Measurements from ENCODE around the gene TMCC3. TPM values are rescaled to one million over a fixed set of nuclear protein-coding genes. Genes with fewer than 3 reads are reported as not detected.
"Not testable (repeated sequence)": the region's sequence is repeated elsewhere in the genome, so short reads cannot be mapped to it uniquely, and the experiment has no call there.

Gene TMCC3
- total RNA-seq, 2 donors from 2014 or later: 65.4 to 79.8 TPM

- peak; percentile 55 to 82 for DNase-seq
- ATAC-seq: peak; percentile 81
- intact Hi-C loops (cut with DNase I, micrococcal nuclease): no loop called here
Observed at GRCh38 chr12:94616203-94616729, 34.1 kb downstream of the TMCC3 start.

GRCh38 chr12:94615260-94616181 lies 34.8 kb downstream of the TMCC3 start:
- intact Hi-C loops (cut with DNase I, micrococcal nuclease): no loop called here
- DNase-seq (peak; percentile 71 to 73), ATAC-seq (peak; percentile 71)

GRCh38 chr12:94614288-94614721 lies 36.1 kb downstream of the TMCC3 start:
- ATAC-seq: no peak
- DNase-seq: no peak
- intact Hi-C loops (cut with DNase I, micrococcal nuclease): no loop called here

- intact Hi-C loops (cut with DNase I, micrococcal nuclease): no loop called here
- no peak for ATAC-seq
- no peak for DNase-seq
Observed at GRCh38 chr12:94609917-94610443, 40.4 kb downstream of the TMCC3 start.

GRCh38 chr12:94606810-94607209 lies 43.5 kb downstream of the TMCC3 start:
- intact Hi-C loops (cut with DNase I, micrococcal nuclease): not testable (repeated sequence)

GRCh38 chr12:94604366-94604698 lies 46.0 kb downstream of the TMCC3 start:
- intact Hi-C loops (cut with DNase I, micrococcal nuclease): no loop called here
- ATAC-seq (no peak), DNase-seq (no peak)

More at GRCh38 chr12:94606810-94607209, 43.5 kb downstream of the TMCC3 start:
- ATAC-seq, DNase-seq: not testable (repeated sequence)

GRCh38 chr12:94603434-94604365 lies 46.7 kb downstream of the TMCC3 start:
- DNase-seq: peak in 1 of 2 donors; percentile 75
- peak; percentile 84 for ATAC-seq
- intact Hi-C loops (cut with DNase I, micrococcal nuclease): no loop called here

GRCh38 chr12:94602024-94602423 lies 48.3 kb downstream of the TMCC3 start:
- ATAC-seq (no peak), DNase-seq (no peak)
- intact Hi-C loops (cut with DNase I, micrococcal nuclease): no loop called here

- intact Hi-C loops (cut with DNase I, micrococcal nuclease); DNase-seq; ATAC-seq: not testable (repeated sequence)
Observed at GRCh38 chr12:94601307-94601706, 49.0 kb downstream of the TMCC3 start.

- intact Hi-C loops (cut with DNase I, micrococcal nuclease): no loop called here
- ATAC-seq (no peak), DNase-seq (no peak)
Observed at GRCh38 chr12:94599189-94599588, 51.2 kb downstream of the TMCC3 start.

- intact Hi-C loops (cut with DNase I, micrococcal nuclease): no loop called here
- DNase-seq (no peak), ATAC-seq (peak; percentile 97)
Observed at GRCh38 chr12:94597268-94597667, 53.1 kb downstream of the TMCC3 start.

- ATAC-seq: no peak
- DNase-seq: no peak
- intact Hi-C loops (cut with DNase I, micrococcal nuclease): no loop called here
Observed at GRCh38 chr12:94596596-94596995, 53.8 kb downstream of the TMCC3 start.

GRCh38 chr12:94595152-94595551 lies 55.2 kb downstream of the TMCC3 start:
- DNase-seq (no peak), ATAC-seq (no peak)
- intact Hi-C loops (cut with DNase I, micrococcal nuclease): no loop called here

GRCh38 chr12:94594443-94594825 lies 55.9 kb downstream of the TMCC3 start:
- ATAC-seq (no peak), DNase-seq (no peak)
- intact Hi-C loops (cut with DNase I, micrococcal nuclease): no loop called here

- DNase-seq: no peak
- intact Hi-C loops (cut with DNase I, micrococcal nuclease): no loop called here
- no peak for ATAC-seq
Observed at GRCh38 chr12:94593822-94594442, 56.4 kb downstream of the TMCC3 start.

GRCh38 chr12:94592723-94593122 lies 57.6 kb downstream of the TMCC3 start:
- ATAC-seq; intact Hi-C loops (cut with DNase I, micrococcal nuclease); DNase-seq: not testable (repeated sequence)

- DNase-seq (no peak), ATAC-seq (peak; percentile 54)
- intact Hi-C loops (cut with DNase I, micrococcal nuclease): no loop called here
Observed at GRCh38 chr12:94592080-94592479, 58.3 kb downstream of the TMCC3 start.

GRCh38 chr12:94590428-94590827 lies 59.9 kb downstream of the TMCC3 start:
- intact Hi-C loops (cut with DNase I, micrococcal nuclease): no loop called here
- DNase-seq: no peak
- no peak for ATAC-seq

GRCh38 chr12:94589591-94590001 lies 60.8 kb downstream of the TMCC3 start:
- no peak for ATAC-seq
- intact Hi-C loops (cut with DNase I, micrococcal nuclease): no loop called here
- DNase-seq: no peak
